Activated T-cell treated with anti-CD3 and anti-CD28 coated beads, Interleukin-2, amount 50 U/mL, for 24 hours (primary cell): ENCODE results near the gene TNRC18.

Source experiments
- DNase-seq: peaks from one replicate; pipeline ENCODE4 v3.0.0-alpha.2; 2020
- H3K27ac Mint-ChIP-seq: 2 replicates; pipeline ENCODE4 v1.8.0; 2020; ENCODE audit warnings: mild to moderate bottlenecking, mixed read lengths
- H3K27me3 Mint-ChIP-seq: 2 replicates; pipeline ENCODE4 v1.8.0; 2020; ENCODE audit warnings: mixed read lengths
- H3K36me3 Mint-ChIP-seq: 2 replicates; pipeline ENCODE4 v1.8.0; 2020; ENCODE audit warnings: low read depth, mixed read lengths
- H3K4me1 Mint-ChIP-seq: 2 replicates; pipeline ENCODE4 v1.8.0; 2020; ENCODE audit warnings: low read depth, mixed read lengths
- H3K4me3 Mint-ChIP-seq: 2 replicates; pipeline ENCODE4 v1.8.0; 2020; ENCODE audit warnings: mild to moderate bottlenecking, moderate library complexity, mixed read lengths
- H3K9me3 Mint-ChIP-seq: 2 replicates; pipeline ENCODE4 v1.8.0; 2020; ENCODE audit warnings: mixed read lengths

The TNRC18 gene

DNA sequence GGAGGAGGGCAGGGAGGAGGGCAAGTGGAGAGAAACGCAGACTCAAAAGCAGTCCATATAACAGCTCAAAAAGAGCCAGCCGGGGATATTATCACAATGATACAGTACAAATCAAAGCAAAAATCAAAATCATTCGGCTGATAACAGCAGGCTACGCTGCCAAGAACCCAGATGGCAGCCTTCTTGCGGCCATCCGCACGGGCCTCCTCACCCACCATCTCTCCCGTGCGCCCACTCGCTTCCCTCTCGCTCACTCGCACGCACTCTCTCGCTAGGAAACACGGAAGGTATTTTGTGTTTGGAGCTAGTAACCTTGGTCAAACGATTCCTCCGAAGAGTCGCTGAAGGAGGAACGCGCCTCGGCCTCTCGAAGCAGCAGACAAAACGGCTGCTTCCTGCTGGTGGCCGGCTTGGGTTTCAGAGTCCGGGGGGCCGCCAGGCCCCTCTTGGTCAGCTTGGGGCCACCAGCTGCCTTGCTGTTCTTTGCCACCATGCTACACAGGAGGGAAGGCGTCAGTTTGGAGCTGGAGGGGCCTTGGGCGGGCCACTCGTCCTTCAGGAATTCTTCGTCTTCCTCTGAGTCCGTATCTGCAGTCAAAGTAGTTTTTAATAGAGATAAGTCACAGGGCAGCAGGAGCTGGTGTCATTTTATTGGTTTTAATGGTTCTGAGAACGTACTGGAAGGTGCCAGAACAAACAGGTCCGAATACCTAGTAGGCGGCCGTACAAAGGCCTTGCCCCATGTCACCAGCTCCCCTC, 71.9 kb downstream of the TNRC18 start:
- H3K9me3 Mint-ChIP-seq = no peaks in the 10 kb centered on the region
- peaks cover 13% of the 10 kb centered on the region for H3K4me1 Mint-ChIP-seq
- no peak overlapping the region for H3K4me3 Mint-ChIP-seq
- no peaks in the 10 kb centered on the region for H3K27me3 Mint-ChIP-seq
- H3K36me3 Mint-ChIP-seq = peaks cover 70% of the 10 kb centered on the region
- H3K27ac Mint-ChIP-seq = no peak overlapping the region
- no peak for DNase-seq

- Mint-ChIP-seq H3K27me3 (no peaks in the 10 kb centered on the region), H3K4me1 (peaks cover 13% of the 10 kb centered on the region), H3K4me3 (no peak overlapping the region), H3K27ac (no peak overlapping the region), H3K9me3 (no peaks in the 10 kb centered on the region), H3K36me3 (peaks cover 69% of the 10 kb centered on the region)
- DNase-seq = no peak
Measured at GRCh38 chr7:5350600-5351385, 72.8 kb downstream of the TNRC18 start.

DNA sequence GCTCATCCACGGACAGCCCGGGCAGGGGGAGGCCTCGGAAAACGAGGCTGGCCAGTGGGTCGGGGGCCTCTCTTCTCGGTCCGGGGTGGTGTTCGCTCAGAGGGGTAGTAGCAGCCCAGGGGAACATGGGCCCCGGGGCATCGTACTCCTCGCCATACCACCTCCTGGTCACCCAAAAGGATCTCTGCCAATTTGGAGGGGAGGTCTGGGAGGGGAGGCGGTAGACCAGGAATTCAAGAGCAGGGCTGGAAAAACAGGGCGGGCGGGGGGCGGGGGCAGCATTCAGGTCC, 73.5 kb downstream of the TNRC18 start:
- Mint-ChIP-seq H3K36me3 (peaks cover 68% of the 10 kb centered on the region), H3K4me3 (no peak overlapping the region), H3K27me3 (no peaks in the 10 kb centered on the region), H3K9me3 (no peaks in the 10 kb centered on the region), H3K27ac (no peak overlapping the region), H3K4me1 (peaks cover 10% of the 10 kb centered on the region)
- DNase-seq = no peak

DNA sequence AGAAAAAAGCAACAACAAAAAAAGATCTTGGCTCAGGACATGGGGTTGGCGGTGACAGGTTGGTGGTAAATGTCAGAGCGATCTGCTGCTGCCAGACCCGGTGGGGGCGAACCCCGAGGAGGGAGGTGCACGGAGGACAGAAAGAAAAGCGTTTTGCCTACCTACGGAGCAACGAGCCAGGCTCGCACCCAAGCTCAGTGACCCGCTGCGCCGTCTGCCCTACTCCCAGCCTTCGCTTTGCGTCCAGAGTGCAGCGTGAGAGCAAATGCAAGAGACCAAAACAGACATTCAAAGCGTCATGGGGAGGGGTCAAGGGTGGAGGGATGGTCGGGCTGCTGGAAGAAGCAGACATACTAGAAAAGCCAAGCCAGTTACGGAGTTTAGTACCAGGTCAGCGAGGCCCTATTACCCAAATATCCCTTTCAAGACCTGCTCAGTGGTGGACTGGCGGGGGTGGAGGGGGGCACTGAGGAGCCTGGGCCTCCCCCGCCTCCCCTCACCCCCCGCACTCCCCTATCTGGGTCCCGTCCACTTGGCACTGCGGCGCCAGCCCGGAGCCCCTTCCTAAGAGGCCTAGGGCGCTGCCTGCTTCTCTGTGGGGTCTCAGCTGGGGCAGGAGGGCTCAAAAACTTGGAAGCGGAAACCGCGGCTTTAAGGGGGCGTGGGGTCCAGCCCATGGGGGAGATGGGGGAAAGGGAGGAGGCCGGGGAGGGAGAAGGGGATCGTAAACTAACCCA, 74.0 kb downstream of the TNRC18 start:
- no peak overlapping the region for H3K4me3 Mint-ChIP-seq
- peaks cover 68% of the 10 kb centered on the region for H3K36me3 Mint-ChIP-seq
- H3K27ac Mint-ChIP-seq = no peak overlapping the region
- no peaks in the 10 kb centered on the region for H3K27me3 Mint-ChIP-seq
- no peaks in the 10 kb centered on the region for H3K9me3 Mint-ChIP-seq
- DNase-seq = no peak
- peaks cover 5% of the 10 kb centered on the region for H3K4me1 Mint-ChIP-seq

- Mint-ChIP-seq H3K4me1 (no peaks in the 10 kb centered on the region), H3K4me3 (no peak overlapping the region), H3K27me3 (no peaks in the 10 kb centered on the region), H3K9me3 (peaks cover 3% of the 10 kb centered on the region), H3K36me3 (peaks cover 69% of the 10 kb centered on the region), H3K27ac (no peak overlapping the region)
- DNase-seq = no peak
Measured at GRCh38 chr7:5349005-5349380, 74.6 kb downstream of the TNRC18 start.

DNA sequence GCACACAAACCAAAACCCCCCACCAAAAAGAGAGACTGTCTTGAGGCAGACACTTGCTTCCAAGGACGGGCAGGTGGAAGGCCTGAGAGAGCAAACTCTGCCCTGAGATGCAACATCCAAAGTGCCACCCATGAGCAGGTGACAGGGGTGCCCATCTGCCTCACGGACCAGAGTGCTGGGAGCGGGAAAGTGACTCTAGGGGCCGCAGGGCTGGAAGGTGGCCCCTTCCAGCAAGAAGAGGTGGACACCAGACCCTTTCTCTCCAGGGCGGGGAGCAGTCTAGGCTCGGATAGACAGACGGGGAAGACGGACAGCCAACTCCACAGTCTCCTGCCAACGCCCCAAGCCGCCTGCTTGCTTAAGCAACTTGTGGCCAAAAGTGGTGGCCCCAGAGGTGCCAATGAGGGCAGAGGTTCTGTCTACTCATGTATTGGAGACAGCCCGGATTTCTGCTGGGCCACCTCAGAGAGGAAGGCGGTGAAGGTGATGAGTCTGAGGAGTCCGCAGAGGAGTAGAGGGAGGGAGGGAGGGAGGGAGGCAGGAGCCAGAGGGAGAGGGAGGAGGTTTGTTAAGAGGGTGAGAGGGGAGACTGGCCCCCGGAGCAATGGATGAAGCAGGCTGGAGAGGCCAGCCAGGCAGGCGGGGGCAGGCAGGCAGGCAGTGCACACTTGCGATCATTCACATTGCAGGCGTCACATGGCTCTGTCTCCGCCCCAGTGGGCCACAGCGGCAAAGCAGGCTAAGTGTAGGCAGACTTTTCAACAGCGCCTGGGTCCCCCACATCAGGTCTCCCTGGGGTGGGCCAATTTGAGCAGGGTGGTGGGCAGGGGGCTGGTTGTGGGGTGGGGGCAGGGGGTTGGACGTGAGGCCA, 75.3 kb downstream of the TNRC18 start:
- Mint-ChIP-seq H3K27ac (no peak overlapping the region), H3K36me3 (peaks cover 70% of the 10 kb centered on the region), H3K27me3 (no peaks in the 10 kb centered on the region), H3K9me3 (peaks cover 7% of the 10 kb centered on the region), H3K4me3 (no peak overlapping the region), H3K4me1 (no peaks in the 10 kb centered on the region)
- no peak for DNase-seq

- no peak for DNase-seq
- Mint-ChIP-seq H3K4me3 (no peak overlapping the region), H3K4me1 (no peaks in the 10 kb centered on the region), H3K9me3 (peaks cover 7% of the 10 kb centered on the region), H3K36me3 (peaks cover 71% of the 10 kb centered on the region), H3K27ac (no peak overlapping the region), H3K27me3 (no peaks in the 10 kb centered on the region)
Measured at GRCh38 chr7:5345671-5346070, 78.0 kb downstream of the TNRC18 start.

DNA sequence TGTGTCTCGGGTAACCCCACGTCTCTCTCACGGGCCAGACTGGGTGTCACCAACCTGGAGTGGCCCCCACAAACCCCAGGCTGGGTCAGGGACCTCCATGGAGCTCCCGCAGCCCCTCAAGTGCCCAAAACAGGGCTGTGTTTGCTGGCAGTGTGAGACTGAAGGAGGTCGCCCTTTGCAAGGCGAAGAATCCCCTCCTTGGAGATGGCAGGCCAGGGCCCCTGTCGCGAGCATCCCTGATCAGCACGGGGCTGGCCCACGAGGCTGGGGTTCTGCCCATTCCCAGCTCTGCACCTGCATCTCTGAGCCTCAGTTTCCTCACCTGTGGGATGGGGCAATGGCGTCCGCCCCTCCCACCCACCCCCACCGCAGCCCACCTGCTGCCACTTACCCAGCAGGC, 78.5 kb downstream of the TNRC18 start:
- Mint-ChIP-seq H3K27me3 (no peaks in the 10 kb centered on the region), H3K4me3 (no peak overlapping the region), H3K4me1 (peaks cover 2% of the 10 kb centered on the region), H3K27ac (no peak overlapping the region), H3K36me3 (peaks cover 73% of the 10 kb centered on the region), H3K9me3 (peaks cover 7% of the 10 kb centered on the region)
- DNase-seq = no peak

DNA sequence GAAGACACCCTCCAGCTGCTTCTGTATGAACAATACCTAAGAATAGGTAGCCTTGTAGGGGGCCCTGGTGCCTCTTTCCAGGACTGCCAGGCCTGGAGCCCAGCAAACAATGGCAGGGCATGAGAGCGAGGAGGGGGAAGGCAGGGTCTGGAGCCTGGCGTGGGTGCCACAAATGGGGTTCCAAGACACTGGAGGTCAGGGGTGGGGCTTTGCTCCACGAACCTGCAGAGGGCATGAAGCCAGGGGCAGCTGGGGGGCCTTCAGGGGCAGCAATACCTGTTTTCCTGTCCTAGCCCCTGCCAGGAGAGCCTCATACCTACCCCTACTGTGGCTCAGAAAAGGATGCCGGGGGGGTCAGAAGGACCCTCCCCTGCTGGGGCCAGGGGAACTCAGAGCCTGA, 79.3 kb downstream of the TNRC18 start:
- Mint-ChIP-seq H3K9me3 (peaks cover 7% of the 10 kb centered on the region), H3K27me3 (no peaks in the 10 kb centered on the region), H3K4me1 (peaks cover 6% of the 10 kb centered on the region), H3K27ac (no peak overlapping the region), H3K4me3 (no peak overlapping the region), H3K36me3 (peaks cover 79% of the 10 kb centered on the region)
- no peak for DNase-seq

- no peaks in the 10 kb centered on the region for H3K27me3 Mint-ChIP-seq
- peaks cover 6% of the 10 kb centered on the region for H3K4me1 Mint-ChIP-seq
Measured at GRCh38 chr7:5343884-5344283, 79.8 kb downstream of the TNRC18 start.

GRCh38 chr7:5342631-5343030, 81.0 kb downstream of the TNRC18 start:
- peaks cover 6% of the 10 kb centered on the region for H3K4me1 Mint-ChIP-seq
- no peak overlapping the region for H3K4me3 Mint-ChIP-seq
- H3K27ac Mint-ChIP-seq = no peak overlapping the region

More at GRCh38 chr7:5343884-5344283, 79.8 kb downstream of the TNRC18 start:
- Mint-ChIP-seq H3K27ac (no peak overlapping the region), H3K9me3 (peaks cover 7% of the 10 kb centered on the region), H3K4me3 (no peak overlapping the region), H3K36me3 (peaks cover 82% of the 10 kb centered on the region)
- DNase-seq = no peak

DNA sequence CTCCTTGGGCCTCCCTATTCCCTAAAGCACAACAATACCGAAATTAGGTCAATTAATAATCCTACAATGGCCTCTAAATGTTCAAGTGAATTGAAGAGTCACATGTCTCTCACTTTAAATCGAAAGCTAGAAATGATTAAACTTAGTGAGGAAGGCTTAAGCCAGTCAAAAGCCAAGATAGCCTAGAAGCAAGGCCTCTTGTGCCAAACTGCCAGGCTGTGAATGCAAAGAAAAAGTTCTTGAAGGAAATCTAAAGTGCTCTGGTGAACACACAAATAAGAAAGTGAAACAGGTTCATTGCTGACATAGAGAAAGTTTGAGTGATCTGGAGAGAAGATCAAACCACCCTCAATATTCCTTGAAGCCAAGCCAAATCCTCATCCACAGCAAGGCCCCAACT, 83.7 kb downstream of the TNRC18 start:
- DNase-seq = no peak
- Mint-ChIP-seq H3K4me1 (peaks cover 6% of the 10 kb centered on the region), H3K9me3 (peaks cover 20% of the 10 kb centered on the region), H3K27ac (no peak overlapping the region), H3K4me3 (no peak overlapping the region), H3K27me3 (no peaks in the 10 kb centered on the region), H3K36me3 (peaks cover 95% of the 10 kb centered on the region)

More at GRCh38 chr7:5342631-5343030, 81.0 kb downstream of the TNRC18 start:
- no peaks in the 10 kb centered on the region for H3K27me3 Mint-ChIP-seq
- H3K9me3 Mint-ChIP-seq = peaks cover 10% of the 10 kb centered on the region
- peaks cover 89% of the 10 kb centered on the region for H3K36me3 Mint-ChIP-seq
- no peak for DNase-seq

GRCh38 chr7:5337047-5337446, 86.6 kb downstream of the TNRC18 start:
- peaks cover 13% of the 10 kb centered on the region for H3K9me3 Mint-ChIP-seq
- DNase-seq = no peak
- H3K4me1 Mint-ChIP-seq = peaks cover 11% of the 10 kb centered on the region
- H3K4me3 Mint-ChIP-seq = no peak overlapping the region
- H3K27ac Mint-ChIP-seq = no peak overlapping the region
- H3K27me3 Mint-ChIP-seq = no peaks in the 10 kb centered on the region
- peaks cover 87% of the 10 kb centered on the region for H3K36me3 Mint-ChIP-seq

DNA sequence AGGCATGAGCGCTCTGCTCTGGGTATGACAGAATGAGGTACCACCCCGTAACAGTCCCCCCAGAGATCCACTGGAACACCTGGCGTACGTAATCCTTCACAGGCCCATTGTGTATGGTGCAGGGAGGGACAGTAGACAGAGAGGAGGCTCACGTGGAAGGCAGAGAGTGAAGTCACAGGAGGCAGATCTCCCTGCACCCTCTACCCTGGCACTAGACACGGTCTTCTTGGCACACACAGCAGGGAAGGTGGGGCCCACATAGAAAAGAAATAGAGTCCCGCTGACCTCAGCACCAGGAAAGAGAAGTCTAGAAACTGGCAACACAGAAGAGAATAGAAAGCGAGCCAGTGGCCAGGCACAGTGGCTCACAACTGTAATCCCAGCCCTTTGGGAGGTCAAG, 89.0 kb downstream of the TNRC18 start:
- H3K36me3 Mint-ChIP-seq = peaks cover 80% of the 10 kb centered on the region
- H3K9me3 Mint-ChIP-seq = peaks cover 13% of the 10 kb centered on the region
- no peak overlapping the region for H3K4me3 Mint-ChIP-seq
- no peaks in the 10 kb centered on the region for H3K27me3 Mint-ChIP-seq
- DNase-seq = no peak
- no peak overlapping the region for H3K27ac Mint-ChIP-seq
- H3K4me1 Mint-ChIP-seq = peaks cover 17% of the 10 kb centered on the region
